GM12891 (cell line): ENCODE results near the gene TNFAIP3.

Experiments used
- POLR2A ChIP-seq: IDR thresholded peaks from 2 replicates; pipeline ENCODE4 v1.6.1; 2011; ENCODE audit warnings: low read depth, low read length, control low read depth
- POLR2AphosphoS5 ChIP-seq: IDR thresholded peaks from 2 replicates; pipeline ENCODE4 v1.6.1; 2011; ENCODE audit warnings: low read depth, low read length, control low read depth
- SPI1 ChIP-seq: IDR thresholded peaks from 2 replicates; pipeline ENCODE4 v1.6.1; 2011; ENCODE audit warnings: low read depth, low read length, control low read depth

DNA sequence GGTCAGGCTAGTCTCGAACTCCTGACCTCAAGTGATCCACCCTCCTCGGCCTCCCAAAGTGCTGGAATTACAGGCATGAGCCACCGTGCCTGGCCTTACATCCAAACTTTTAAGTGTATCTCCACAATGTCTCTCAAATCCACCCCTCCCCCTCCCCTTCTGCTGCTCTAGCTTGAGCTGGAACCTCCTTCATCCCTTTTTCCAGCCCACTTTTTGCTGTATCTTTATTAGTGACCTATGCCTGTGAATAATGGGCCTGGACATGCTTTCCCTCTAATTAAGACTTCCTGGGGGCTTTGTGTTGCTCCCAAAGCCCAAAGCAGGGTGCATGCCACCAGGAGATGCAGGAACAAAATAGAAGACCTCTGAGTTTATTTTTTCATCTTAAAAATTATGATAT is 26.1 kb downstream of the TNFAIP3 start:
- no peak for TF ChIP-seq POLR2A
- TF ChIP-seq POLR2AphosphoS5, result no peak
- TF ChIP-seq SPI1, result no peak
